HL-60 (cell line): ENCODE results near the gene IL23R.

ENCODE experiments used
- DNase-seq, 2 experiments: peaks; one replicate each; pipeline ENCODE4 v3.0.0-alpha.2; 2010 to 2020; ENCODE audit warnings: low read depth in 1 of 2, low spot score in 1 of 2
- H3K27ac ChIP-seq: fragments of 250-450 bp; sonication (Bioruptor Pico); replicated peaks from 2 replicates; pipeline ENCODE4 v1.5.1; 2020; ENCODE audit warnings: mild to moderate bottlenecking, moderate library complexity
- H3K27me3 ChIP-seq: fragments of 250-450 bp; sonication (Bioruptor Pico); 2 replicates; pipeline ENCODE4 v1.5.1; 2021; ENCODE audit warnings: mild to moderate bottlenecking, moderate library complexity; ENCODE audit not compliant: insufficient read depth, poor library complexity, severe bottlenecking
- H3K4me3 ChIP-seq: replicated peaks from 2 replicates; pipeline ENCODE4 v1.5.1; 2011; ENCODE audit warnings: mild to moderate bottlenecking, control low read depth, low read length; ENCODE audit not compliant: insufficient read depth
- CTCF ChIP-seq: IDR thresholded peaks from one replicate; pipeline ENCODE4 v1.5.1; 2011; ENCODE audit warnings: low read length, control low read depth, inconsistent platforms; ENCODE audit not compliant: insufficient read depth
- GABPA ChIP-seq: IDR thresholded peaks from 2 replicates; pipeline ENCODE4 v1.6.1; 2012; ENCODE audit warnings: low read depth
- POLR2AphosphoS5 ChIP-seq: IDR thresholded peaks from 2 replicates; pipeline ENCODE4 v1.6.1; 2012; ENCODE audit warnings: low read depth
- REST ChIP-seq: IDR thresholded peaks from 2 replicates; pipeline ENCODE4 v1.6.1; 2012; ENCODE audit warnings: low read depth; ENCODE audit not compliant: insufficient replicate concordance
- SPI1 ChIP-seq: IDR thresholded peaks from 2 replicates; pipeline ENCODE4 v1.6.1; 2012; ENCODE audit warnings: low read depth, mild to moderate bottlenecking, borderline replicate concordance

The IL23R gene

GRCh38 chr1:67188137-67188536, 21.9 kb downstream of the IL23R start:
- H3K4me3 ChIP-seq = no peak overlapping the region
- H3K27ac ChIP-seq = no peak overlapping the region
- no peak for DNase-seq
- TF ChIP-seq REST = no peak
- TF ChIP-seq SPI1 = no peak
- no peak for TF ChIP-seq CTCF
- TF ChIP-seq POLR2AphosphoS5 = no peak
- no peak for TF ChIP-seq GABPA
- H3K27me3 ChIP-seq = no peaks in the 10 kb centered on the region

- Histone ChIP-seq H3K27ac (no peak overlapping the region), H3K27me3 (no peaks in the 10 kb centered on the region), H3K4me3 (no peak overlapping the region)
- no peak for DNase-seq
- TF ChIP-seq POLR2AphosphoS5 = no peak
- no peak for TF ChIP-seq GABPA
- TF ChIP-seq CTCF = no peak
- TF ChIP-seq SPI1 = no peak
- TF ChIP-seq REST = no peak
Observed at GRCh38 chr1:67189953-67190352, 23.7 kb downstream of the IL23R start.

- no peak overlapping the region for H3K27ac ChIP-seq
- no peak overlapping the region for H3K4me3 ChIP-seq
- TF ChIP-seq REST = no peak
- TF ChIP-seq GABPA = no peak
- no peak for TF ChIP-seq SPI1
- TF ChIP-seq POLR2AphosphoS5 = no peak
- no peak for TF ChIP-seq CTCF
- H3K27me3 ChIP-seq = no peaks in the 10 kb centered on the region
- no peak for DNase-seq
Observed at GRCh38 chr1:67190410-67190809, 24.2 kb downstream of the IL23R start.
